Naive thymus-derived CD4-positive, alpha-beta T cell (primary cell): ENCODE data around the gene USP54. TPM values are rescaled to one million over a fixed set of nuclear protein-coding genes. Genes with fewer than 3 reads are reported as not detected.

Experiments used
- polyA plus RNA-seq, 2 donors: library from polyadenylated mRNA; unstranded; fragments of 300-500 nt; fragmentation: Illumina TruSeq; gene quantifications; one replicate each; pipeline ENCODE4 v1.2.3, GENCODE V29; 2021
- total RNA-seq, 6 experiments: library from RNA in 5 of 6; stranded (reverse) in 5 of 6; gene quantifications; 1 replicate in 5 of 6; 2 replicates in 1 of 6; pipeline ENCODE4 v1.2.3 and lab custom pipeline; 2021 to 2026

The USP54 gene
- total and polyA plus RNA-seq, 7 experiments from 2014 or later, result 0.41 to 6.7 (median 3.0) TPM

Other genes starting within 250 kb of the USP54 start
- gene CFAP70, start 232.5 kb downstream of the USP54 start, total RNA-seq, result 1 to 10 TPM in 4 of 5 experiments, under 1 TPM in 1; 0.80 to 5.4 (median 4.6) TPM
- under 1 TPM; 0.66 to 0.69 TPM for gene CFAP70, start 232.5 kb downstream of the USP54 start, polyA plus RNA-seq
- gene ANXA7, start 177.3 kb downstream of the USP54 start, total RNA-seq, result 100 to 1,000 TPM in 1 of 5 experiments, 10 to 100 TPM in 4; 74.8 to 118 (median 97.3) TPM
- 100 to 1,000 TPM; 187 to 205 TPM for gene ANXA7, start 177.3 kb downstream of the USP54 start, polyA plus RNA-seq
- gene MSS51, start 157.8 kb downstream of the USP54 start, total RNA-seq, result 1 to 10 TPM; 3.2 to 4.9 (median 3.7) TPM
- gene MSS51, start 157.8 kb downstream of the USP54 start, polyA plus RNA-seq, result under 1 TPM; 0.18 TPM
- 10 to 100 TPM; 25.7 to 44.5 (median 41.4) TPM for gene PPP3CB, start 95.3 kb downstream of the USP54 start, total RNA-seq
- gene PPP3CB, start 95.3 kb downstream of the USP54 start, polyA plus RNA-seq, result 1 to 10 TPM; 6.2 to 6.3 TPM
- not detected for gene MYOZ1, start 50.1 kb upstream of the USP54 start, total RNA-seq
- not detected for gene MYOZ1, start 50.1 kb upstream of the USP54 start, polyA plus RNA-seq
- gene SYNPO2L, start 64.7 kb upstream of the USP54 start, total RNA-seq, result under 1 TPM in 2 of 5 experiments, not detected in 3; 0.08 to 0.12 TPM
- gene SYNPO2L, start 64.7 kb upstream of the USP54 start, polyA plus RNA-seq, result not detected
- gene AGAP5, start 106.8 kb upstream of the USP54 start, total RNA-seq, result 10 to 100 TPM in 3 of 5 experiments, 1 to 10 TPM in 2; 7.8 to 16.6 (median 10.5) TPM
- not detected for gene AGAP5, start 106.8 kb upstream of the USP54 start, polyA plus RNA-seq
- gene SEC24C, start 153.0 kb upstream of the USP54 start, total RNA-seq, result 100 to 1,000 TPM in 2 of 5 experiments, 10 to 100 TPM in 3; 68.7 to 122 (median 95.4) TPM
- gene SEC24C, start 153.0 kb upstream of the USP54 start, polyA plus RNA-seq, result 10 to 100 TPM; 23.3 to 41.4 TPM
- 10 to 100 TPM in 3 of 5 experiments, 1 to 10 TPM in 2; 5.6 to 31.4 (median 14.9) TPM for gene CHCHD1, start 190.7 kb upstream of the USP54 start, total RNA-seq
- 10 to 100 TPM; 40.5 to 49.6 TPM for gene CHCHD1, start 190.7 kb upstream of the USP54 start, polyA plus RNA-seq
- 100 to 1,000 TPM in 1 of 5 experiments, 10 to 100 TPM in 4; 70.9 to 102 (median 83.2) TPM for gene ZSWIM8, start 194.3 kb upstream of the USP54 start, total RNA-seq
- 10 to 100 TPM in 1 of 2 donors, 1 to 10 TPM in 1; 9.9 to 27.9 TPM for gene ZSWIM8, start 194.3 kb upstream of the USP54 start, polyA plus RNA-seq
- 100 to 1,000 TPM in 3 of 5 experiments, 10 to 100 TPM in 2; 74.2 to 117 (median 104) TPM for gene NDST2, start 220.3 kb upstream of the USP54 start, total RNA-seq
- gene NDST2, start 220.3 kb upstream of the USP54 start, polyA plus RNA-seq, result 10 to 100 TPM; 23.1 to 34.3 TPM